Vagina (tissue), 2 donors: ENCODE measurements around the gene CD300LD.

Experiments
- POLR2A ChIP-seq, 2 donors: fragments of 450-650 bp; IDR thresholded peaks; one replicate each; pipeline ENCODE4 v1.6.1; 2017; ENCODE audit warnings: antibody characterized with exemption in 2 of 2, mild to moderate bottlenecking in 2 of 2, moderate library complexity in 2 of 2
- TF ChIP-seq, protein P1 (sequence below), 3 experiments: fragments of 450-650 bp in 2 of 3; fragments of 200-600 bp in 1 of 3; sonication (generic) in 1 of 3; IDR thresholded peaks; one replicate each; pipeline ENCODE4 v1.5.1; 2017 to 2019; ENCODE audit warnings: antibody characterized with exemption in 3 of 3, mild to moderate bottlenecking in 2 of 3, moderate library complexity in 2 of 3

DNA sequence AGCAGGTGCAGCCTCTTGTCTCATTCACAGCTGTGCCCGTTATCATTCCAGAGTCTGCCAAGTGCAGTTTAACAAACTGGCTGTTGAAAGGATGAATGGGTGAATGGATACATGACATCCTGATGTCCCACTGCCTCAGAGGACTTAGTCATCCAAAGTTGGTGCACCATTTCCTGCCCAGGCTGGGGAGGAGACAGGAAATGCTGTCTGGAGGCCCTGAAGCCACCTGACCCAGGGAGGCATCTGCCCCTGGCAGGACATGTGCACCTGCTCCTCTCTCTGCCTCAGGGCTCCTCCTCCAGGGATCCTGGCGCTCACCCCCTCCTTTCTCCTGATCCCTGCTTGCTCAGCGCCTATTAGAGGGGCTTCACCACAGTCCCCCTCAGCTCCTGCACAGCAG is 44.3 kb downstream of the CD300LD start:
- TF ChIP-seq, protein P1, sequence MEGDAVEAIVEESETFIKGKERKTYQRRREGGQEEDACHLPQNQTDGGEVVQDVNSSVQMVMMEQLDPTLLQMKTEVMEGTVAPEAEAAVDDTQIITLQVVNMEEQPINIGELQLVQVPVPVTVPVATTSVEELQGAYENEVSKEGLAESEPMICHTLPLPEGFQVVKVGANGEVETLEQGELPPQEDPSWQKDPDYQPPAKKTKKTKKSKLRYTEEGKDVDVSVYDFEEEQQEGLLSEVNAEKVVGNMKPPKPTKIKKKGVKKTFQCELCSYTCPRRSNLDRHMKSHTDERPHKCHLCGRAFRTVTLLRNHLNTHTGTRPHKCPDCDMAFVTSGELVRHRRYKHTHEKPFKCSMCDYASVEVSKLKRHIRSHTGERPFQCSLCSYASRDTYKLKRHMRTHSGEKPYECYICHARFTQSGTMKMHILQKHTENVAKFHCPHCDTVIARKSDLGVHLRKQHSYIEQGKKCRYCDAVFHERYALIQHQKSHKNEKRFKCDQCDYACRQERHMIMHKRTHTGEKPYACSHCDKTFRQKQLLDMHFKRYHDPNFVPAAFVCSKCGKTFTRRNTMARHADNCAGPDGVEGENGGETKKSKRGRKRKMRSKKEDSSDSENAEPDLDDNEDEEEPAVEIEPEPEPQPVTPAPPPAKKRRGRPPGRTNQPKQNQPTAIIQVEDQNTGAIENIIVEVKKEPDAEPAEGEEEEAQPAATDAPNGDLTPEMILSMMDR (IDR thresholded peaks at IDR 0.05): no peak
- no peak for TF ChIP-seq POLR2A (IDR thresholded peaks at IDR 0.05)
